Esophagus muscularis mucosa (tissue), 4 donors: ENCODE data around the gene PLOD1. TPM values are rescaled to one million over a fixed set of nuclear protein-coding genes. Genes with fewer than 3 reads are reported as not detected.

Experiments used
- DNase-seq: peaks from one replicate; pipeline ENCODE4 v3.0.0-alpha.2; 2017; ENCODE audit errors: extremely low spot score
- H3K27ac ChIP-seq, 4 donors: fragments of 200-600 bp; sonication (generic); replicated peaks in 1 of 4; 1 replicate in 3 of 4; 2 replicates in 1 of 4; pipeline ENCODE4 v1.5.1; 2016 to 2019; ENCODE audit warnings: mild to moderate bottlenecking in 1 of 4
- H3K27me3 ChIP-seq, 4 donors: fragments of 200-600 bp; sonication (generic); one replicate each; pipeline versions ENCODE4 v1.5.1 to v1.6.0; 2016 to 2019
- H3K36me3 ChIP-seq, 4 donors: fragments of 200-600 bp; sonication (generic); one replicate each; pipeline ENCODE4 v1.5.1; 2016 to 2019
- H3K4me1 ChIP-seq, 4 donors: fragments of 200-600 bp; sonication (generic); one replicate each; pipeline ENCODE4 v1.5.1; 2016 to 2019
- H3K4me3 ChIP-seq, 4 donors: fragments of 200-600 bp; sonication (generic); 1 replicate in 2 of 4; 2 replicates in 2 of 4; pipeline ENCODE4 v1.5.1; 2016 to 2019; ENCODE audit warnings: mild to moderate bottlenecking in 4 of 4, moderate library complexity in 1 of 4
- H3K9me3 ChIP-seq, 4 donors: fragments of 200-600 bp; sonication (generic); 1 replicate in 3 of 4; 2 replicates in 1 of 4; pipeline ENCODE4 v1.5.1; 2016 to 2019
- CTCF ChIP-seq, 3 experiments: fragments of 200-600 bp in 2 of 3; fragments of 450-650 bp in 1 of 3; sonication (generic) in 2 of 3; IDR thresholded peaks; one replicate each; pipeline ENCODE4 v1.5.1; 2017 to 2019; ENCODE audit warnings: antibody characterized with exemption in 3 of 3, mild to moderate bottlenecking in 2 of 3, moderate library complexity in 1 of 3
- EP300 ChIP-seq: sonication (generic); formaldehyde crosslinking; IDR thresholded peaks from one replicate; pipeline ENCODE4 v1.6.1; 2017; ENCODE audit warnings: antibody characterized with exemption
- POLR2A ChIP-seq: fragments of 450-650 bp; IDR thresholded peaks from one replicate; pipeline ENCODE4 v1.6.1; 2017; ENCODE audit warnings: antibody characterized with exemption, moderate library complexity, mild to moderate bottlenecking, low read depth
- POLR2AphosphoS5 ChIP-seq, 2 donors: sonication (generic); formaldehyde crosslinking; IDR thresholded peaks; one replicate each; pipeline ENCODE4 v1.6.1; 2017; ENCODE audit warnings: antibody characterized with exemption in 2 of 2
- WGBS: methylation state at CpG from one replicate; pipeline ENCODE4 v1.1.5; 2018; 5-methylcytosine and 5-hydroxymethylcytosine counted together
- intact Hi-C: fragments of 100-400 bp; cut with DNase I; formaldehyde crosslinking; loops from one replicate; pipeline ENCODE4 v1.15.1; 2023
- total RNA-seq, 4 donors: library from RNA; depleted of rRNA; stranded (reverse); fragments of >200 nt; gene quantifications; one replicate each; pipeline versions ENCODE4 v1.1.0 to v1.2.1, GENCODE V29; 2016

The PLOD1 gene
- total RNA-seq, 4 donors from 2014 or later, result 67.5 to 111 (median 75.0) TPM

- TF ChIP-seq POLR2A (no peak), EP300 (no peak), CTCF (IDR thresholded peaks at IDR 0.05) (no peak), POLR2AphosphoS5 (IDR thresholded peaks at IDR 0.05) (no peak)
- Histone ChIP-seq H3K36me3 (peaks cover 16 to 82% (median 69%) of the 10 kb centered on the region in 4 donors), H3K4me3 (no peak overlapping the region), H3K27ac (peak overlapping the region; percentile 86 to 96 (median 93)), H3K9me3 (no peaks in the 10 kb centered on the region), H3K27me3 (no peaks in the 10 kb centered on the region), H3K4me1 (peaks cover 66 to 95% (median 76%) of the 10 kb centered on the region in 4 donors)
- DNase-seq, result no peak
- WGBS, result 94% methylated on average over 2 of the region's 3 CpGs
- intact Hi-C loops, result no loop called here
These were observed 50.7 kb downstream of the PLOD1 start for GRCh38 chr1:11985171-11985570.

- Histone ChIP-seq H3K27ac (peak overlapping the region; percentile 86 to 96 (median 93)), H3K27me3 (no peaks in the 10 kb centered on the region), H3K36me3 (peaks cover 17 to 88% (median 75%) of the 10 kb centered on the region in 4 donors), H3K9me3 (no peaks in the 10 kb centered on the region), H3K4me1 (peaks cover 71 to 99% (median 77%) of the 10 kb centered on the region in 4 donors), H3K4me3 (no peak overlapping the region)
- 56% methylated on average over 6 of the region's 7 CpGs for WGBS
- TF ChIP-seq EP300 (no peak), CTCF (IDR thresholded peaks at IDR 0.05) (no peak), POLR2AphosphoS5 (IDR thresholded peaks at IDR 0.05) (no peak), POLR2A (no peak)
- no peak for DNase-seq
- intact Hi-C loops, result no loop called here
These were observed 51.3 kb downstream of the PLOD1 start for GRCh38 chr1:11985851-11986250.

GRCh38 chr1:11989669-11990068, 55.2 kb downstream of the PLOD1 start:
- Histone ChIP-seq H3K27me3 (no peaks in the 10 kb centered on the region), H3K27ac (peak overlapping the region; percentile 86 to 96 (median 93)), H3K4me3 (no peak overlapping the region), H3K36me3 (peaks cover 34 to 95% (median 81%) of the 10 kb centered on the region in 4 donors), H3K4me1 (peaks cover 48 to 75% (median 59%) of the 10 kb centered on the region in 4 donors), H3K9me3 (no peaks in the 10 kb centered on the region)
- no peak for DNase-seq
- TF ChIP-seq POLR2A, result no peak
- no peak for TF ChIP-seq CTCF (IDR thresholded peaks at IDR 0.05)
- TF ChIP-seq EP300, result no peak
- no peak for TF ChIP-seq POLR2AphosphoS5 (IDR thresholded peaks at IDR 0.05)
- WGBS, result 89% methylated on average over 7 of the region's 7 CpGs
- intact Hi-C loops, result no loop called here

- peaks cover 43 to 67% (median 53%) of the 10 kb centered on the region in 4 donors for H3K4me1 ChIP-seq
- H3K36me3 ChIP-seq, result peaks cover 42 to 95% (median 82%) of the 10 kb centered on the region in 4 donors
- TF ChIP-seq EP300, result peak; percentile 74
- TF ChIP-seq POLR2A, result no peak
- TF ChIP-seq POLR2AphosphoS5 (IDR thresholded peaks at IDR 0.05), result peak; percentile 83 to 87
- TF ChIP-seq CTCF (IDR thresholded peaks at IDR 0.05), result no peak
- intact Hi-C loops, result no loop called here
- H3K4me3 ChIP-seq, result no peak overlapping the region
- no peak for DNase-seq
- no peaks in the 10 kb centered on the region for H3K27me3 ChIP-seq
- H3K27ac ChIP-seq, result peak overlapping the region; percentile 86 to 96 (median 93)
- H3K9me3 ChIP-seq, result no peaks in the 10 kb centered on the region
- WGBS, result 48% methylated on average over 8 of the region's 10 CpGs
These were observed 56.0 kb downstream of the PLOD1 start for GRCh38 chr1:11990303-11991032.
